HG03045 (cell line): ENCODE measurements around the gene FOXC1.

Experiments
- ATAC-seq: cut with Tn5 transposase; IDR thresholded peaks from one replicate; pipeline ENCODE4 v1.9.1; 2021; ENCODE audit warnings: mild to moderate bottlenecking, moderate library complexity; ENCODE audit not compliant: unreplicated experiment

Gene FOXC1

GRCh38 chr6:1584146-1584545, 25.6 kb upstream of the FOXC1 start:
- ATAC-seq, result no peak

GRCh38 chr6:1584996-1585668, 24.6 kb upstream of the FOXC1 start:
- no peak for ATAC-seq

DNA sequence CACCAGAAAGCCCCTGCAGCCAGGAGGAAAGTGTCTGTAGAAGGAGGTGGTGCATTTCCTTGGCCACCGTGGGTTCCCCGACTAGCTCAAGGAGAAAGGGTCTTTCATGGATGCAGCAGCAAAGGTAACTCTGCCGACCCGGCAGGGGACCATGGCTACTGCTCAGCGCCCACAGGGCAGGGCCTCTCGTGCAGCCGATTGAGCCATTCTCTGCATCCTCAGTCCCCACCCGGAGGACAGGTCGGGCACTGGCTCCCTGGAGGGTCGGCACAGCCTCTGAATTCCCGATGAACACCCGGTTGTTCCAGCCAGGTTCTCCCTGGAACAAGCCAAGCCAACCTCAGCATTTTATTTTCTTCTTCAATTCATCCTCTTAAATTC, 24.1 kb upstream of the FOXC1 start:
- ATAC-seq, result no peak

- ATAC-seq, result no peak
Observed at GRCh38 chr6:1586256-1586655, 23.5 kb upstream of the FOXC1 start.

GRCh38 chr6:1586861-1587450, 22.8 kb upstream of the FOXC1 start:
- no peak for ATAC-seq

DNA sequence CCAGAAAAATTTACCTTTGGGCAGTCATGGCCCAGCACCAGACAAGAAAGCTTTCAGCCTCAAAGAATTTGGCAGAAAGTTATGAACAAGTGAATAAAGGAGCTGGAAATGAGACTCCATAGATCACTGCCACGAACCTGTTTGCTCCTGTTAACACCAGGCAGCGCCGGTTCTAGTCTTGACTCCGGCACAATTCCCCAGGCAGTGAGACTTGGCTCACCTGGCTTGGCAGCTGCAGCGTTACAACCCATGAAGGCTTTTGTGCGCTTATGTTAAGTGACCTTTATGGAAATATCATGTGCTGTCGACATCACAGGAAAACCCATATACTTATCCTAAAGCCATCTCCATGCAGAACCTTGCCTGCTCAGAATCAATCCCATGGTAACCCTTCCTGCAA, 22.2 kb upstream of the FOXC1 start:
- no peak for ATAC-seq

DNA sequence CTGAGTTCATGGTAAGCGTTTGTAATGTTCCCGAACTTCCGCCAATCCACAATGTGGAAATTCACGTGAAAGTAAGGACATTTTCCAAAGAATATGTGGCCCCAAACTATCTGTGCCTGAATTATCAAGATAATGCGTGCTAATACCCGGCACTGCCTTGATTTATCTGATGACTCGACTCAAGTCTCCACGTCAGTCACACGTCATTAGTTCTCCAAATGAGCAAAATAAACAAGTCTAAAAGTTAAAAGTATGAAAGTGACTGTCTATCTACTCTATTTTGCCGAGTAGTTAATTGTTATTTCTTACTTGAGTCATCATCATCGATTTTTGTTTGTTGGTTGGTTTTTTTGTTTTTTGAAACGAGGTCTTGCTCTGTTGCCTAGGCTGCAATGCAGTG, 21.7 kb upstream of the FOXC1 start:
- no peak for ATAC-seq

DNA sequence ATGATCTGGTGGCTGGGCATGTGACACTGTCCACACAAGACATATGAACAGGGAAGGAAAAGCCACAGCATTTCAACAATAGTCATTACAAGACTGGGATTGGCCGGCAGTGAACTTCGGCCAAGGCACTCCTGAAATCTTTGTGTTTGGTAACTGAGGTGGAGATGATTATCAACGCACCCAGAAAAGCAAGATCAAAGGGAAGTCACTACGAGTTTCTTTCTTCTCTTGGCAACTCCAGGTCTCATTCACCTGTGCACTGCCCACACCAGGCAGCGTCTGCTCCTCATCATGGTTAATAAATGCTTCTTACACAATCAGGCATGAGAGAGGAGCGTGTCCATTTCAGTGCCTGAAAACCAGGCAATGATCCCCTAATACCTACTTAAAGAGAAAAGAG, 20.5 kb upstream of the FOXC1 start:
- no peak for ATAC-seq

- ATAC-seq, result no peak
Observed at GRCh38 chr6:1590580-1590979, 19.1 kb upstream of the FOXC1 start.

GRCh38 chr6:1591243-1591642, 18.5 kb upstream of the FOXC1 start:
- no peak for ATAC-seq

DNA sequence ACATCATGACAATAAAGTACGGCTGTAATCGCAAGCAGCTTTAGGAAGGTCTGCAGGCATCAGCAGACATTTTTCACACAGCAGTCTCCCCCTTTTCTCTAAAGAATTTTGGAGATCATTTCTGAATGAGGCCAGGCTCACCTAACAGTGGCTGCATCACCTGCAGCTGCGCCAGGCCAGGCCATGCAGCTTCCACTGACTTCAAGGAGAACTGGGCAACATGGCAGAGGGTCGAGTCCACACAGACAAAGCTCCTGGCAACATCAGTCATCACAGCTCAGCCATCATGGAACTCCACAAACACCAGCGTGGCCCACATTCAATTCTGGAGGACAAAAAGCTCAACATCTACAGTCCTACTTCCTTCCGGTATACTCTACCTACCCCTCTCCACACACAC, 17.8 kb upstream of the FOXC1 start:
- no peak for ATAC-seq

DNA sequence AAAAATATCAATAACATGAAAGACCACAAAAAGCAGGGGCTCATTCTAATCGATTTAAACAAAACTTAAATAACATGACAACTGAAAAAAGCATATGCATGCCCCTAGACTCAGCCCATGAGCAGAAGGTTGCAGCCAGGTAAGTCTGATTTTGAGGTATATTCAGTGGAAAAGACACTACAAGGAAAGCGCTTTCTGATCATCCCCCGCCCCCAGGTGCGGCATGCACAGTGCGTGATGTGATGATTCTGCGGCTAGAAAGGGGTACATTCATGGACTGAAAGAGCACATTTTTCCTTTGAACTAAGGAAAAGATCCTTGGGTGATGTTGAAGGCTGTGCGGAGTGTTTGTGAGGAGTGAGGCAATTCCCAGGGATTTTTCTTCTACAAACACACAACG, 16.9 kb upstream of the FOXC1 start:
- ATAC-seq, result no peak

- ATAC-seq, result no peak
Observed at GRCh38 chr6:1593286-1593957, 16.3 kb upstream of the FOXC1 start.

GRCh38 chr6:1593958-1594314, 15.8 kb upstream of the FOXC1 start:
- no peak for ATAC-seq

DNA sequence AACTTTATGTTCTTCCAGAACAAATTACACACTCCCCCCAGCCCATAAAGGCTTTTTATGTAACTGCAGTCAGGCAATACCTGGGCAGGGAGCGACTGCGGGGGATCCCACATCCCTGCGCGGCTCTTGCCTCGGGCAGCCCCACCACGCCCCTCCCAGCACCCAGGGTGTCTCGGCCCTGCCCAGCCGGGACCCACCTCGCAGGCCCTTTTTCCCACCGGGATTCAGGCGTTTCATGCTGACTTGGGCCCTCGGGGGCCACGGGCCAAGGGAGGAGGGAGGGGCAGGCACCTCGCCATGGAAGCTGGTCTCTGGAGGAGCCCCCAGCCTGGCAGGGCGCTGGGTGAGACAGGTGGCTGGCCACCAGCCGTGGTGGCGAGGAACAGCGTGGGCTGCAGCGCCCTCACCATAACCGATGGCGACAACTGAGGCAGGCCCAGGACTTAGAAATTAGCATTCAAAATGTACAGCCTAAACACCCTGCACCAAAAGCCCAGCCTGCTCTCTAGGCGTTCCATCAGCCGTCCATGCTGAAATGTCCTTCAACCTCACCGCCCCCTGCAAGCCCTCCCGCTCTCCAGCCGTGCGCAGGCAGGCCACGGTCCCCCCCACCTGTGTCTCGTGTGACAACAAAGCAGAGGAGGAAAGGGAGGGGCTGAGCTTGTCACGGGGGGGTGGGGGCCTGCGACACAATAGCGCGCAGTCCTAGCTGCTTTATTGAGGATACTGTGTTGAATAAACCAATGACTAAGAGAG, 15.1 kb upstream of the FOXC1 start:
- ATAC-seq, result no peak

- ATAC-seq, result no peak
Observed at GRCh38 chr6:1595271-1596087, 14.2 kb upstream of the FOXC1 start.

DNA sequence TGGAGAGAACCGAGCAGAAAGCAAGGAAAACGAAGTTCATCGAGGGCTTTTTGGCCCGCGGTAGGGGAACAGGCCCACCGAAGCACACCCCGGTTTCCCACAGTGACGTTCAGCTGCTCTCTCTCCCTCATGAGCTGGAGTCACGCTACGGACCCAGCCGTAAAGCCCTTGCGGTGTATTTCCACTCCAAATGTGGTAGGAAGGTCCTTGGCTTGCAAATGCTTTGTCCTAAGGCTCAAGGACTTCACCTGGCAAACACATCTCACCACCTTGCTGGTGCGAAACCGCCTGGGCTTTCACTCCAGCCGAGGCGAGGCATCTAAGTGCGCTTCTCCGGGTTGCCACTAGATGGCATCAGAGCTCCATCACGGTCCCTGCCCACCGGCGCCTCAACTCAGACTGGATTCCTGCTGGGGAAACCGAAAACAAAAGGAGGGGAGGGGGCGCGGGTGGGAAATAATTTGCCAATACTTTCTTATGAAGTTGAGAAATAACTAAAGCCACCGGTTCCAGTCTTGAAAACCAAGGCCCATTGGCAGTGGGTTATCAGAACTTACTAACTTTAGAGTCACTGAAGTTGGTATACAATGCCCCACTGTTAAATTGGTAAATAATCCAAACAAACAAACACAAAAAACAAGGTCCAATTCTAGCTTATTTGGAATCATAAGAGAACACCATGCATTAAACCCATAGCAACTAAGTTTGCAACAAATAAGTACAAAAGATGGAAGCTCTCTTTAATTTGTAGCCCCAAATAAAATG, 13.4 kb upstream of the FOXC1 start:
- no peak for ATAC-seq

- no peak for ATAC-seq
Observed at GRCh38 chr6:1597121-1597744, 12.5 kb upstream of the FOXC1 start.

GRCh38 chr6:1597924-1598323, 11.8 kb upstream of the FOXC1 start:
- ATAC-seq, result no peak

- ATAC-seq, result no peak
Observed at GRCh38 chr6:1598433-1598832, 11.3 kb upstream of the FOXC1 start.
